ENCODE results near the gene BTBD1. TPM values are rescaled to one million over a fixed set of nuclear protein-coding genes. Genes with fewer than 3 reads are reported as not detected.

The BTBD1 gene
- total RNA-seq, 6 donors from 2014 or later = 39.4 to 84.2 (median 57.4) TPM

GRCh38 chr15:83030021-83030420, 37.0 kb downstream of the BTBD1 start:
- 95% methylated on average over 8 of the region's 8 CpGs for WGBS, 2 donors
- H3K27me3 ChIP-seq = no peaks in the 10 kb centered on the region
- no peak for ATAC-seq (ENCODE audit: low FRiP score in 2 of 2)
- no peaks in the 10 kb centered on the region for H3K4me1 ChIP-seq
- no peak for TF ChIP-seq POLR2AphosphoS5 (IDR thresholded peaks at IDR 0.05)
- no peak for TF ChIP-seq POLR2A (IDR thresholded peaks at IDR 0.05)
- no peak for TF ChIP-seq CTCF (IDR thresholded peaks at IDR 0.05)
- TF ChIP-seq EP300 (IDR thresholded peaks at IDR 0.05) = no peak
- H3K36me3 ChIP-seq = peaks cover 9 to 51% (median 19%) of the 10 kb centered on the region in 4 donors
- H3K4me3 ChIP-seq = no peak overlapping the region
- no peaks in the 10 kb centered on the region for H3K9me3 ChIP-seq
- H3K27ac ChIP-seq = no peak overlapping the region
- no peak for DNase-seq

- Histone ChIP-seq H3K9me3 (no peaks in the 10 kb centered on the region), H3K36me3 (peaks cover 0 to 63% (median 30%) of the 10 kb centered on the region in 4 donors), H3K27ac (no peak overlapping the region), H3K27me3 (no peaks in the 10 kb centered on the region), H3K4me3 (no peak overlapping the region), H3K4me1 (no peaks in the 10 kb centered on the region)
- DNase-seq (no peak), ATAC-seq (ENCODE audit: low FRiP score in 2 of 2) (no peak)
- no peak for TF ChIP-seq CTCF (IDR thresholded peaks at IDR 0.05)
- no peak for TF ChIP-seq POLR2A (IDR thresholded peaks at IDR 0.05)
- no peak for TF ChIP-seq POLR2AphosphoS5 (IDR thresholded peaks at IDR 0.05)
- no peak for TF ChIP-seq EP300 (IDR thresholded peaks at IDR 0.05)
- 84 to 86% methylated on average over 2 of the region's 2 CpGs for WGBS, 2 donors
These were observed 48.6 kb downstream of the BTBD1 start for GRCh38 chr15:83018436-83018835.

- no peak for TF ChIP-seq CTCF (IDR thresholded peaks at IDR 0.05)
- no peak for TF ChIP-seq EP300 (IDR thresholded peaks at IDR 0.05)
- no peak for TF ChIP-seq POLR2A (IDR thresholded peaks at IDR 0.05)
- TF ChIP-seq POLR2AphosphoS5 (IDR thresholded peaks at IDR 0.05) = no peak
- no peak for DNase-seq
- Histone ChIP-seq H3K9me3 (no peaks in the 10 kb centered on the region), H3K36me3 (peaks cover 0 to 63% (median 30%) of the 10 kb centered on the region in 4 donors), H3K4me1 (peaks cover 6 to 9% (median 7%) of the 10 kb centered on the region in 4 donors), H3K4me3 (no peak overlapping the region), H3K27me3 (no peaks in the 10 kb centered on the region), H3K27ac (no peak overlapping the region)
- 87 to 89% methylated on average over 5 of the region's 5 CpGs for WGBS, 2 donors
- ATAC-seq (ENCODE audit: low FRiP score in 2 of 2) = no peak
These were observed 50.1 kb downstream of the BTBD1 start for GRCh38 chr15:83016906-83017305.

GRCh38 chr15:83015361-83015760, 51.7 kb downstream of the BTBD1 start:
- Histone ChIP-seq H3K36me3 (peaks cover 0 to 51% (median 24%) of the 10 kb centered on the region in 4 donors), H3K9me3 (no peaks in the 10 kb centered on the region), H3K4me3 (no peak overlapping the region), H3K27me3 (no peaks in the 10 kb centered on the region), H3K27ac (no peak overlapping the region), H3K4me1 (peaks cover 11 to 17% (median 14%) of the 10 kb centered on the region in 4 donors)
- 78 to 86% methylated on average over 4 of the region's 4 CpGs for WGBS, 2 donors
- DNase-seq (no peak), ATAC-seq (ENCODE audit: low FRiP score in 2 of 2) (no peak)
- TF ChIP-seq CTCF (IDR thresholded peaks at IDR 0.05) = no peak
- TF ChIP-seq POLR2AphosphoS5 (IDR thresholded peaks at IDR 0.05) = peak in 1 of 2 donors; percentile 11
- TF ChIP-seq EP300 (IDR thresholded peaks at IDR 0.05) = no peak
- TF ChIP-seq POLR2A (IDR thresholded peaks at IDR 0.05) = no peak

GRCh38 chr15:83014205-83014653, 52.8 kb downstream of the BTBD1 start:
- H3K9me3 ChIP-seq = no peaks in the 10 kb centered on the region
- 64 to 66% methylated on average over 5 of the region's 5 CpGs for WGBS, 2 donors
- H3K27me3 ChIP-seq = no peaks in the 10 kb centered on the region
- H3K4me3 ChIP-seq = no peak overlapping the region
- ATAC-seq (ENCODE audit: low FRiP score in 2 of 2) (no peak), DNase-seq (no peak)
- H3K4me1 ChIP-seq = peaks cover 19 to 29% (median 20%) of the 10 kb centered on the region in 4 donors
- no peak overlapping the region for H3K27ac ChIP-seq
- no peak for TF ChIP-seq POLR2A (IDR thresholded peaks at IDR 0.05)
- TF ChIP-seq CTCF (IDR thresholded peaks at IDR 0.05) = no peak
- TF ChIP-seq EP300 (IDR thresholded peaks at IDR 0.05) = no peak
- no peak for TF ChIP-seq POLR2AphosphoS5 (IDR thresholded peaks at IDR 0.05)
- peaks cover 0 to 45% (median 17%) of the 10 kb centered on the region in 4 donors for H3K36me3 ChIP-seq

Data from upper lobe of left lung (tissue), 6 donors.